HG03175 (cell line): ENCODE data around the gene SLC2A1.

Experiments used
- ATAC-seq: cut with Tn5 transposase; IDR thresholded peaks from one replicate; pipeline ENCODE4 v1.9.1; 2021; ENCODE audit warnings: mild to moderate bottlenecking, moderate library complexity; ENCODE audit not compliant: unreplicated experiment

Gene SLC2A1

GRCh38 chr1:42961312-42962091, 2.8 kb upstream of the SLC2A1 start:
- ATAC-seq = no peak

GRCh38 chr1:42960566-42961311, 2.1 kb upstream of the SLC2A1 start:
- no peak for ATAC-seq

GRCh38 chr1:42960122-42960390, 1.4 kb upstream of the SLC2A1 start:
- ATAC-seq = no peak

GRCh38 chr1:42957880-42958487, 684 bp downstream of the SLC2A1 start:
- ATAC-seq = peak; percentile 47

- no peak for ATAC-seq
Measured at GRCh38 chr1:42957229-42957879, 1.3 kb downstream of the SLC2A1 start.

- no peak for ATAC-seq
Measured at GRCh38 chr1:42956739-42957138, 1.9 kb downstream of the SLC2A1 start.

GRCh38 chr1:42955311-42956063, 3.2 kb downstream of the SLC2A1 start:
- no peak for ATAC-seq

GRCh38 chr1:42953182-42954180, 5.2 kb downstream of the SLC2A1 start:
- no peak for ATAC-seq

- peak; percentile 51 for ATAC-seq
Measured at GRCh38 chr1:42952303-42953001, 6.2 kb downstream of the SLC2A1 start.

GRCh38 chr1:42951588-42951987, 7.1 kb downstream of the SLC2A1 start:
- no peak for ATAC-seq

- no peak for ATAC-seq
Measured at GRCh38 chr1:42950116-42950481, 8.6 kb downstream of the SLC2A1 start.

- ATAC-seq = no peak
Measured at GRCh38 chr1:42949312-42950115, 9.2 kb downstream of the SLC2A1 start.

- no peak for ATAC-seq
Measured at GRCh38 chr1:42947965-42948732, 10.5 kb downstream of the SLC2A1 start.

- ATAC-seq = no peak
Measured at GRCh38 chr1:42947117-42947516, 11.6 kb downstream of the SLC2A1 start.

- ATAC-seq = no peak
Measured at GRCh38 chr1:42946120-42946898, 12.4 kb downstream of the SLC2A1 start.

GRCh38 chr1:42945164-42945563, 13.5 kb downstream of the SLC2A1 start:
- ATAC-seq = no peak
